ENCODE results near the gene HOMER2.

- TF ChIP-seq CTCF (IDR thresholded peaks at IDR 0.05), result no peak
- TF ChIP-seq ZFX (IDR thresholded peaks at IDR 0.05; ENCODE audit: borderline replicate concordance), result no peak
Measured at GRCh38 chr15:82951472-82952157, 905 bp downstream of the HOMER2 start.
